ENCODE data around the gene MS4A4E. TPM values are rescaled to one million over a fixed set of nuclear protein-coding genes. Genes with fewer than 3 reads are reported as not detected.

Gene MS4A4E
- total RNA-seq, 4 donors from 2014 or later = 0.60 to 5.1 (median 0.98) TPM; not detected in 1

GRCh38 chr11:60263402-60263801 lies 20.5 kb upstream of the MS4A4E start:
- DNase-seq (ENCODE audit: low spot score in 2 of 2) = no peak
- Histone ChIP-seq H3K9me3 (no peaks in the 10 kb centered on the region), H3K4me1 (no peaks in the 10 kb centered on the region), H3K27ac (no peak overlapping the region), H3K27me3 (no peaks in the 10 kb centered on the region), H3K4me3 (no peak overlapping the region), H3K36me3 (no peaks in the 10 kb centered on the region)
- TF ChIP-seq POLR2AphosphoS5 (IDR thresholded peaks at IDR 0.05) = no peak
- no peak for TF ChIP-seq EP300 (IDR thresholded peaks at IDR 0.05)
- no peak for TF ChIP-seq CTCF (IDR thresholded peaks at IDR 0.05)
- TF ChIP-seq POLR2A (IDR thresholded peaks at IDR 0.05) = no peak
- 78% methylated on average over 4 of the region's 4 CpGs for WGBS

GRCh38 chr11:60261014-60261413 lies 18.1 kb upstream of the MS4A4E start:
- Histone ChIP-seq H3K36me3 (no peaks in the 10 kb centered on the region), H3K4me3 (no peak overlapping the region), H3K4me1 (no peaks in the 10 kb centered on the region), H3K27me3 (no peaks in the 10 kb centered on the region), H3K9me3 (no peaks in the 10 kb centered on the region), H3K27ac (no peak overlapping the region)
- TF ChIP-seq POLR2A (IDR thresholded peaks at IDR 0.05) = no peak
- TF ChIP-seq EP300 (IDR thresholded peaks at IDR 0.05) = no peak
- TF ChIP-seq CTCF (IDR thresholded peaks at IDR 0.05) = no peak
- no peak for TF ChIP-seq POLR2AphosphoS5 (IDR thresholded peaks at IDR 0.05)
- WGBS = 85% methylated on average over 4 of the region's 4 CpGs
- no peak for DNase-seq (ENCODE audit: low spot score in 2 of 2)

- H3K36me3 ChIP-seq = no peaks in the 10 kb centered on the region
- WGBS = 75% methylated on average over 4 of the region's 4 CpGs
- H3K9me3 ChIP-seq = peaks cover 6% of the 10 kb centered on the region
- H3K27me3 ChIP-seq = no peaks in the 10 kb centered on the region
- TF ChIP-seq POLR2A (IDR thresholded peaks at IDR 0.05) (no peak), EP300 (IDR thresholded peaks at IDR 0.05) (no peak), POLR2AphosphoS5 (IDR thresholded peaks at IDR 0.05) (no peak), CTCF (IDR thresholded peaks at IDR 0.05) (no peak)
- DNase-seq (ENCODE audit: low spot score in 2 of 2) = no peak
- no peak overlapping the region for H3K27ac ChIP-seq
- no peak overlapping the region for H3K4me3 ChIP-seq
- H3K4me1 ChIP-seq = no peaks in the 10 kb centered on the region
These were observed 15.2 kb upstream of the MS4A4E start for GRCh38 chr11:60257956-60258722.

GRCh38 chr11:60252213-60253108 lies 9.5 kb upstream of the MS4A4E start:
- H3K4me1 ChIP-seq = no peaks in the 10 kb centered on the region
- peaks cover 6% of the 10 kb centered on the region for H3K9me3 ChIP-seq
- no peak overlapping the region for H3K27ac ChIP-seq
- no peak overlapping the region for H3K4me3 ChIP-seq
- H3K27me3 ChIP-seq = no peaks in the 10 kb centered on the region
- WGBS = 62% methylated on average over 2 of the region's 2 CpGs
- DNase-seq (ENCODE audit: low spot score in 2 of 2) = no peak
- no peaks in the 10 kb centered on the region for H3K36me3 ChIP-seq
- TF ChIP-seq POLR2A (IDR thresholded peaks at IDR 0.05) (no peak), POLR2AphosphoS5 (IDR thresholded peaks at IDR 0.05) (no peak), EP300 (IDR thresholded peaks at IDR 0.05) (no peak), CTCF (IDR thresholded peaks at IDR 0.05) (no peak)

Measured in suprapubic skin (tissue), 4 donors.